Panc1 (cell line): Measurements from ENCODE around the gene SGPL1. TPM values are rescaled to one million over a fixed set of nuclear protein-coding genes. Genes with fewer than 3 reads are reported as not detected.

ENCODE experiments used
- ATAC-seq: fragments of 200-7000 bp; cut with Tn5 transposase; 2 replicates; pipeline ENCODE4 v1.9.1; 2020; ENCODE audit warnings: mild to moderate bottlenecking, moderate library complexity
- BruUV-seq: library from RNA; stranded (reverse); fragments of 400-500 nt; replicated peaks from 2 replicates; lab custom pipeline; 2021; lab: Mats Ljungman, UMichigan
- CTCF ChIA-PET: fragments of 300-600 bp; sonication (Branson Sonifier 250); formaldehyde crosslinking; loops from one replicate; lab custom pipeline; 2022; ENCODE audit warnings: antibody characterized with exemption; lab: Charles Lee
- POLR2A ChIA-PET: fragments of 300-600 bp; sonication (Branson Sonifier 250); formaldehyde crosslinking; loops from one replicate; lab custom pipeline; 2022; ENCODE audit warnings: antibody characterized with exemption; lab: Charles Lee
- DNase-seq: peaks from one replicate; pipeline ENCODE4 v3.0.0-alpha.2; 2010; ENCODE audit warnings: low read depth, low spot score
- H3K27ac ChIP-seq: 2 replicates; pipeline ENCODE4 v1.5.1; 2011; ENCODE audit warnings: mild to moderate bottlenecking, low read length, inconsistent platforms
- H3K27me3 ChIP-seq: fragments of 200-500 bp; sonication (Bioruptor generic); 2 replicates; pipeline ENCODE4 v1.6.0; 2014; ENCODE audit warnings: low read length, inconsistent platforms; ENCODE audit not compliant: control insufficient read depth, insufficient read depth
- H3K36me3 ChIP-seq: fragments of 200-500 bp; sonication (Bioruptor generic); 2 replicates; pipeline ENCODE4 v1.5.1; 2014; ENCODE audit warnings: inconsistent platforms, mild to moderate bottlenecking, low read length, moderate library complexity; ENCODE audit not compliant: control insufficient read depth, insufficient read depth
- H3K4me1 ChIP-seq: 2 replicates; pipeline ENCODE4 v1.5.1; 2011; ENCODE audit warnings: inconsistent platforms, mild to moderate bottlenecking, low read length, moderate library complexity; ENCODE audit not compliant: control insufficient read depth, insufficient read depth
- H3K4me3 ChIP-seq, 2 experiments: 2 replicates each; pipeline ENCODE4 v1.5.1; 2011 to 2012; ENCODE audit warnings: low read depth in 2 of 2, low read length in 2 of 2, mild to moderate bottlenecking in 2 of 2, inconsistent platforms in 1 of 2, moderate library complexity in 1 of 2
- H3K9me3 ChIP-seq: fragments of 200-500 bp; sonication (Bioruptor generic); 2 replicates; pipeline ENCODE4 v1.5.1; 2014; ENCODE audit warnings: low read depth, mild to moderate bottlenecking, inconsistent platforms, low read length, moderate library complexity; ENCODE audit not compliant: control insufficient read depth, insufficient read depth
- POLR2AphosphoS5 ChIP-seq: IDR thresholded peaks from 2 replicates; pipeline ENCODE4 v1.6.1; 2012; ENCODE audit warnings: mild to moderate bottlenecking, low read depth, low read length, moderate library complexity
- SIN3A ChIP-seq: IDR thresholded peaks from 2 replicates; pipeline ENCODE4 v1.6.1; 2012; ENCODE audit warnings: low read depth, mild to moderate bottlenecking, low read length, moderate library complexity, borderline replicate concordance; ENCODE audit not compliant: insufficient read depth
- TCF7L2 ChIP-seq: IDR thresholded peaks from 2 replicates; pipeline ENCODE4 v1.6.1; 2011; ENCODE audit warnings: mild to moderate bottlenecking, low read depth, low read length, inconsistent platforms
- in situ Hi-C: cut with HindIII; loops from 2 replicates; pipeline ENCODE4 v1.10.0; 2016; ENCODE audit warnings: low sequenced_read_pairs, low pct_unique_long_range_greater_than_20kb
- intact Hi-C: fragments of 100-400 bp; cut with micrococcal nuclease; formaldehyde crosslinking; loops from one replicate; pipeline ENCODE4 v1.10.0; 2022; ENCODE audit not compliant: unreplicated experiment
- total RNA-seq: library from RNA; stranded (reverse); gene quantifications from one replicate; pipeline ENCODE4 v1.2.1, GENCODE V29; 2021; ENCODE audit not compliant: unreplicated experiment
- TF ChIP-seq, protein P1 (sequence below), 2 experiments: IDR thresholded peaks; 2 replicates each; pipeline ENCODE4 v1.6.1; 2011 to 2012; ENCODE audit warnings: low read depth in 2 of 2, control low read depth in 1 of 2, low read length in 1 of 2, mild to moderate bottlenecking in 1 of 2, moderate library complexity in 1 of 2; ENCODE audit not compliant: insufficient read depth in 1 of 2
- TF ChIP-seq, protein P2 (sequence below): fragments of 450-650 bp; IDR thresholded peaks from 2 replicates; pipeline ENCODE4 v1.5.1; 2017; ENCODE audit warnings: mild to moderate bottlenecking

SGPL1 gene
- total RNA-seq, 1 experiment from 2014 or later = 103 TPM

DNA sequence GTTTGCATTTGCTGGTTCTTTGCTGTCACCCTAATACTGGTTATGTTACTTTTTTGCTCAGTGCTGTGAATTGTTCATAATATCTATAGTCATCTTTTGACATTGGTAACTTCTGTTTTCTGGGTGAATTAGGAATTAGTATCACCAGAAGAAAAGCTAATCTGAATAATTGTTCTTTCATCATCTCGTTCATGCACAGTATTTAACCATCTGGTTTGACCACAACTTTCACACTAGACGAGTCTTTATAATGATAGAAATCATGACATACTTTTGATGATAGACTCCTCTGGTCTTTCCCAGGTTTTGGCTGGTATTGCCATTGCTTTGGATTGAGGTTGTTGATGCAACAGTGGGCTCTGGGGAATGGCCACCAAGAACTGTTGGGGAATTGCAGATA, 25.1 kb downstream of the SGPL1 start:
- DNase-seq = no peak
- H3K4me3 ChIP-seq = no peak overlapping the region
- H3K27me3 ChIP-seq = no peaks in the 10 kb centered on the region
- TF ChIP-seq SIN3A (no peak), POLR2AphosphoS5 (no peak), TCF7L2 (no peak)
- TF ChIP-seq, protein P1, sequence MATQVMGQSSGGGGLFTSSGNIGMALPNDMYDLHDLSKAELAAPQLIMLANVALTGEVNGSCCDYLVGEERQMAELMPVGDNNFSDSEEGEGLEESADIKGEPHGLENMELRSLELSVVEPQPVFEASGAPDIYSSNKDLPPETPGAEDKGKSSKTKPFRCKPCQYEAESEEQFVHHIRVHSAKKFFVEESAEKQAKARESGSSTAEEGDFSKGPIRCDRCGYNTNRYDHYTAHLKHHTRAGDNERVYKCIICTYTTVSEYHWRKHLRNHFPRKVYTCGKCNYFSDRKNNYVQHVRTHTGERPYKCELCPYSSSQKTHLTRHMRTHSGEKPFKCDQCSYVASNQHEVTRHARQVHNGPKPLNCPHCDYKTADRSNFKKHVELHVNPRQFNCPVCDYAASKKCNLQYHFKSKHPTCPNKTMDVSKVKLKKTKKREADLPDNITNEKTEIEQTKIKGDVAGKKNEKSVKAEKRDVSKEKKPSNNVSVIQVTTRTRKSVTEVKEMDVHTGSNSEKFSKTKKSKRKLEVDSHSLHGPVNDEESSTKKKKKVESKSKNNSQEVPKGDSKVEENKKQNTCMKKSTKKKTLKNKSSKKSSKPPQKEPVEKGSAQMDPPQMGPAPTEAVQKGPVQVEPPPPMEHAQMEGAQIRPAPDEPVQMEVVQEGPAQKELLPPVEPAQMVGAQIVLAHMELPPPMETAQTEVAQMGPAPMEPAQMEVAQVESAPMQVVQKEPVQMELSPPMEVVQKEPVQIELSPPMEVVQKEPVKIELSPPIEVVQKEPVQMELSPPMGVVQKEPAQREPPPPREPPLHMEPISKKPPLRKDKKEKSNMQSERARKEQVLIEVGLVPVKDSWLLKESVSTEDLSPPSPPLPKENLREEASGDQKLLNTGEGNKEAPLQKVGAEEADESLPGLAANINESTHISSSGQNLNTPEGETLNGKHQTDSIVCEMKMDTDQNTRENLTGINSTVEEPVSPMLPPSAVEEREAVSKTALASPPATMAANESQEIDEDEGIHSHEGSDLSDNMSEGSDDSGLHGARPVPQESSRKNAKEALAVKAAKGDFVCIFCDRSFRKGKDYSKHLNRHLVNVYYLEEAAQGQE (IDR thresholded peaks at IDR 0.05; ENCODE audit: insufficient read depth in 1 of 2, low read depth in 2 of 2, low read length in 1 of 2) = no peak
- TF ChIP-seq, protein P2, sequence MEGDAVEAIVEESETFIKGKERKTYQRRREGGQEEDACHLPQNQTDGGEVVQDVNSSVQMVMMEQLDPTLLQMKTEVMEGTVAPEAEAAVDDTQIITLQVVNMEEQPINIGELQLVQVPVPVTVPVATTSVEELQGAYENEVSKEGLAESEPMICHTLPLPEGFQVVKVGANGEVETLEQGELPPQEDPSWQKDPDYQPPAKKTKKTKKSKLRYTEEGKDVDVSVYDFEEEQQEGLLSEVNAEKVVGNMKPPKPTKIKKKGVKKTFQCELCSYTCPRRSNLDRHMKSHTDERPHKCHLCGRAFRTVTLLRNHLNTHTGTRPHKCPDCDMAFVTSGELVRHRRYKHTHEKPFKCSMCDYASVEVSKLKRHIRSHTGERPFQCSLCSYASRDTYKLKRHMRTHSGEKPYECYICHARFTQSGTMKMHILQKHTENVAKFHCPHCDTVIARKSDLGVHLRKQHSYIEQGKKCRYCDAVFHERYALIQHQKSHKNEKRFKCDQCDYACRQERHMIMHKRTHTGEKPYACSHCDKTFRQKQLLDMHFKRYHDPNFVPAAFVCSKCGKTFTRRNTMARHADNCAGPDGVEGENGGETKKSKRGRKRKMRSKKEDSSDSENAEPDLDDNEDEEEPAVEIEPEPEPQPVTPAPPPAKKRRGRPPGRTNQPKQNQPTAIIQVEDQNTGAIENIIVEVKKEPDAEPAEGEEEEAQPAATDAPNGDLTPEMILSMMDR = no peak
- in situ Hi-C loops (no loop called here), intact Hi-C loops (no loop called here)
- no TSS peak for BruUV-seq
- ChIA-PET CTCF (no interaction called here), POLR2A (no interaction called here)
- ATAC-seq = no peak
- H3K4me1 ChIP-seq = no peaks in the 10 kb centered on the region
- H3K9me3 ChIP-seq = no peaks in the 10 kb centered on the region
- H3K27ac ChIP-seq = no peak overlapping the region
- no peaks in the 10 kb centered on the region for H3K36me3 ChIP-seq

DNA sequence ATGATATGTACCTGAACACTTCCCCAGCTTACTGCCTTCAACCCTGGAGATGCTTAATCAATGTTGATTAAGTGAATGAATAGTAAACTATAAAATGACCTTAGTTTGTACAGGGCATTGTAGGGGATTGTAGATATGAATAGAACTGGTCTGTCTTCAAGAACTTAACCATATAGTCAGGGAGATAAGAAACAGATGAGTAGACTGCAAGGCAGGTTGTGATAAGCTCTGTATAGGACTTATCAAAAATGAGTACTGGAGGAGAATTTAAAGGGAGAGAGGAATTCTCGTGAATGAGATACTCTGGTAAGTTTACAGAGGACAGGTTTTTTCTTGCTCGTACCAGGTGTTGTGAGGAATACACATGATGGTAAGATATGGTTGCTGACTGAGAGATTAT, 27.6 kb downstream of the SGPL1 start:
- intact Hi-C loops = no loop called here
- H3K9me3 ChIP-seq = no peaks in the 10 kb centered on the region
- no peak overlapping the region for H3K27ac ChIP-seq
- no TSS peak for BruUV-seq
- no peak for TF ChIP-seq SIN3A
- TF ChIP-seq, protein P2 = no peak
- TF ChIP-seq TCF7L2 = no peak
- TF ChIP-seq, protein P1 (IDR thresholded peaks at IDR 0.05; ENCODE audit: insufficient read depth in 1 of 2, low read depth in 2 of 2, low read length in 1 of 2) = no peak
- no peak for TF ChIP-seq POLR2AphosphoS5
- ATAC-seq (no peak), DNase-seq (no peak)
- ChIA-PET POLR2A (interaction anchor here (0.6 kb wide), 1 partner anchor 284 kb away, joined by 3 read pairs; no protein-coding TSS in a partner anchor), CTCF (no interaction called here)
- H3K4me1 ChIP-seq = no peaks in the 10 kb centered on the region
- H3K4me3 ChIP-seq = no peak overlapping the region
- no peaks in the 10 kb centered on the region; the same call in 1 of the 2 replicates for H3K36me3 ChIP-seq
- no peaks in the 10 kb centered on the region for H3K27me3 ChIP-seq
- in situ Hi-C loops = no loop called here
